Neural crest cell (in vitro differentiated cells): Measurements from ENCODE around the gene COX6A1. TPM values are rescaled to one million over a fixed set of nuclear protein-coding genes. Genes with fewer than 3 reads are reported as not detected.
A peak's percentile ranks its signal among the peaks of the same experiment; 100 is the strongest.

Experiments
- DNase-seq: peaks from one replicate; pipeline ENCODE4 v3.0.0; 2021; ENCODE audit warnings: low read depth, mixed read lengths, low spot score
- H3K27ac Mint-ChIP-seq: one replicate; pipeline ENCODE4 v1.8.0; 2021; ENCODE audit warnings: mild to moderate bottlenecking, mixed read lengths; ENCODE audit not compliant: unreplicated experiment
- H3K27me3 Mint-ChIP-seq: 2 replicates; pipeline ENCODE4 v1.8.0; 2021; ENCODE audit warnings: low read depth, mild to moderate bottlenecking, mixed read lengths
- H3K36me3 Mint-ChIP-seq: 2 replicates; pipeline ENCODE4 v1.8.0; 2021; ENCODE audit warnings: low read depth, mild to moderate bottlenecking, mixed read lengths
- H3K4me1 Mint-ChIP-seq: 2 replicates; pipeline ENCODE4 v1.8.0; 2021; ENCODE audit warnings: mixed read lengths
- H3K4me3 Mint-ChIP-seq: one replicate; pipeline ENCODE4 v1.8.0; 2021; ENCODE audit warnings: mild to moderate bottlenecking, mixed read lengths
- H3K9me3 Mint-ChIP-seq: 2 replicates; pipeline ENCODE4 v1.8.0; 2021; ENCODE audit warnings: mixed read lengths
- CTCF ChIP-seq: fragments of 200-600 bp; sonication (generic); conservative IDR thresholded peaks from 2 replicates; pipeline ENCODE4 v1.5.0; 2021; ENCODE audit warnings: antibody characterized with exemption, mild to moderate bottlenecking
- long read RNA-seq: library from polyadenylated mRNA; unstranded; transcript quantifications from one replicate; pipeline ENCODE4 v2.0.0, GENCODE V29; 2020
- total RNA-seq: library from RNA; stranded (reverse); gene quantifications from 2 replicates; pipeline ENCODE4 v1.2.1, GENCODE V29; 2021

COX6A1 gene
- total RNA-seq: 315 and 320 TPM in 2 replicates
- long read RNA-seq, transcript COX6A1-202 (1 exons, 767 nt): minor isoform, 8 of 62 reads
- long read RNA-seq, transcript COX6A1-201 (3 exons, 572 nt): major isoform, 53 of 62 reads
- long read RNA-seq, partial matches to known transcripts: 1 of 62 reads
- long read RNA-seq, other reads (novel, unspliced or antisense): 0 of 62 reads

GRCh38 chr12:120437735-120438494 lies at the start of gene COX6A1:
COX6A1 (plus strand) TSS chr12:120438113; CDS start chr12:120438127, 14 bp downstream.
- Mint-ChIP-seq H3K4me3 (peak within 1 kb of the TSS; percentile 92), H3K27me3 (no peaks in the 10 kb centered on the region), H3K9me3 (no peaks in the 10 kb centered on the region), H3K27ac (peak within 1 kb of the TSS; percentile 2), H3K36me3 (peaks cover 3% of the 10 kb centered on the region), H3K4me1 (peaks cover 27% of the 10 kb centered on the region)
- peak; percentile 88 for DNase-seq
- no peak for TF ChIP-seq CTCF

- Mint-ChIP-seq H3K27ac (peak overlapping the region; percentile 96), H3K4me3 (peak overlapping the region; percentile 80), H3K27me3 (no peaks in the 10 kb centered on the region), H3K9me3 (no peaks in the 10 kb centered on the region), H3K36me3 (no peaks in the 10 kb centered on the region), H3K4me1 (peaks cover 37% of the 10 kb centered on the region)
- no peak for TF ChIP-seq CTCF
- peak; percentile 56 for DNase-seq
Observed at GRCh38 chr12:120388691-120389481, 49.0 kb upstream of the COX6A1 start.

GRCh38 chr12:120390540-120391120 lies 47.3 kb upstream of the COX6A1 start:
- H3K27ac Mint-ChIP-seq: peak overlapping the region; percentile 71

GRCh38 chr12:120394483-120395367 lies 43.2 kb upstream of the COX6A1 start:
- Mint-ChIP-seq H3K27me3 (no peaks in the 10 kb centered on the region), H3K36me3 (no peaks in the 10 kb centered on the region), H3K4me3 (peak overlapping the region; percentile 44), H3K9me3 (no peaks in the 10 kb centered on the region), H3K4me1 (peaks cover 68% of the 10 kb centered on the region), H3K27ac (peak overlapping the region; percentile 90)
- DNase-seq: no peak
- TF ChIP-seq CTCF: no peak

More at GRCh38 chr12:120390540-120391120, 47.3 kb upstream of the COX6A1 start:
- Mint-ChIP-seq H3K9me3 (no peaks in the 10 kb centered on the region), H3K27me3 (no peaks in the 10 kb centered on the region), H3K36me3 (no peaks in the 10 kb centered on the region), H3K4me3 (peak overlapping the region; percentile 38), H3K4me1 (peaks cover 53% of the 10 kb centered on the region)
- DNase-seq: no peak
- no peak for TF ChIP-seq CTCF
